CD4-positive, alpha-beta T cell treated with Interleukin-6 at 100 ng/mL for 8 hours (primary cell): ENCODE results near the gene RBM45.
"Not testable (repeated sequence)": the region's sequence is repeated elsewhere in the genome, so short reads cannot be mapped to it uniquely, and the experiment has no call there.

Source experiments
- DNase-seq: peaks from one replicate; pipeline ENCODE4 v3.0.0-alpha.2; 2020; ENCODE audit warnings: mixed read lengths, low spot score

Gene RBM45

GRCh38 chr2:178112202-178113152 lies at the start of gene RBM45:
TSS of gene RBM45 (plus strand) at chr2:178112437. CDS start at chr2:178112547, 110 bp downstream.
- peak; percentile 83 for DNase-seq

- no peak for DNase-seq
These were observed 45.9 kb upstream of the RBM45 start for GRCh38 chr2:178066324-178066723.

GRCh38 chr2:178066890-178067669 lies 45.2 kb upstream of the RBM45 start:
- DNase-seq, result no peak

GRCh38 chr2:178068823-178069454 lies 43.3 kb upstream of the RBM45 start:
- DNase-seq, result no peak

GRCh38 chr2:178069551-178069950 lies 42.7 kb upstream of the RBM45 start:
- DNase-seq, result no peak

- no peak for DNase-seq
These were observed 41.4 kb upstream of the RBM45 start for GRCh38 chr2:178070824-178071223.

GRCh38 chr2:178072000-178072382 lies 40.2 kb upstream of the RBM45 start:
- DNase-seq, result no peak

- peak; percentile 8 for DNase-seq
These were observed 39.6 kb upstream of the RBM45 start, which contains the start of gene PDE11A for GRCh38 chr2:178072383-178073301. TSS of gene PDE11A (minus strand) at chr2:178072777. CDS start at chr2:178072437, 340 bp downstream.

- no peak for DNase-seq
These were observed 37.9 kb upstream of the RBM45 start for GRCh38 chr2:178074123-178075005.

- no peak for DNase-seq
These were observed 37.3 kb upstream of the RBM45 start for GRCh38 chr2:178075006-178075326.

- DNase-seq, result no peak
These were observed 36.1 kb upstream of the RBM45 start for GRCh38 chr2:178076130-178076529.

GRCh38 chr2:178079279-178079678 lies 33.0 kb upstream of the RBM45 start:
- not testable (repeated sequence) for DNase-seq

GRCh38 chr2:178082408-178083045 lies 29.7 kb upstream of the RBM45 start:
- DNase-seq, result no peak

GRCh38 chr2:178084273-178084672 lies 28.0 kb upstream of the RBM45 start:
- no peak for DNase-seq

- no peak for DNase-seq
These were observed 23.4 kb upstream of the RBM45 start for GRCh38 chr2:178088774-178089270.

GRCh38 chr2:178093471-178093870 lies 18.8 kb upstream of the RBM45 start:
- no peak for DNase-seq

GRCh38 chr2:178101321-178102079 lies 10.7 kb upstream of the RBM45 start:
- DNase-seq, result no peak

- no peak for DNase-seq
These were observed 6.7 kb upstream of the RBM45 start for GRCh38 chr2:178105566-178105965.

GRCh38 chr2:178106053-178106452 lies 6.2 kb upstream of the RBM45 start:
- DNase-seq, result no peak
